Cerebellar nuclear complex (tissue), 1 donor: ENCODE data around the gene ITGBL1.

Experiments
- DNase-seq, 2 experiments: peaks; one replicate each; lab custom pipeline; 2025; lab: John Stamatoyannopoulos, UW

Gene ITGBL1

GRCh38 chr13:101749584-101749983 lies 297.1 kb downstream of the ITGBL1 start:
- DNase-seq = no peak

- DNase-seq = no peak
Measured at GRCh38 chr13:101751488-101751887, 299.0 kb downstream of the ITGBL1 start.

- DNase-seq = no peak
Measured at GRCh38 chr13:101752432-101752831, 300.0 kb downstream of the ITGBL1 start.

GRCh38 chr13:101755228-101755887 lies 302.9 kb downstream of the ITGBL1 start:
- DNase-seq = no peak

- no peak for DNase-seq
Measured at GRCh38 chr13:101757446-101758039, 305.1 kb downstream of the ITGBL1 start.

GRCh38 chr13:101763191-101763590 lies 310.7 kb downstream of the ITGBL1 start:
- no peak for DNase-seq
